Measurements from ENCODE around the gene CLMN. TPM values are rescaled to one million over a fixed set of nuclear protein-coding genes. Genes with fewer than 3 reads are reported as not detected.

Gene CLMN
- total and polyA plus RNA-seq, 8 donors = 17.4 to 78.1 (median 59.8) TPM

DNA sequence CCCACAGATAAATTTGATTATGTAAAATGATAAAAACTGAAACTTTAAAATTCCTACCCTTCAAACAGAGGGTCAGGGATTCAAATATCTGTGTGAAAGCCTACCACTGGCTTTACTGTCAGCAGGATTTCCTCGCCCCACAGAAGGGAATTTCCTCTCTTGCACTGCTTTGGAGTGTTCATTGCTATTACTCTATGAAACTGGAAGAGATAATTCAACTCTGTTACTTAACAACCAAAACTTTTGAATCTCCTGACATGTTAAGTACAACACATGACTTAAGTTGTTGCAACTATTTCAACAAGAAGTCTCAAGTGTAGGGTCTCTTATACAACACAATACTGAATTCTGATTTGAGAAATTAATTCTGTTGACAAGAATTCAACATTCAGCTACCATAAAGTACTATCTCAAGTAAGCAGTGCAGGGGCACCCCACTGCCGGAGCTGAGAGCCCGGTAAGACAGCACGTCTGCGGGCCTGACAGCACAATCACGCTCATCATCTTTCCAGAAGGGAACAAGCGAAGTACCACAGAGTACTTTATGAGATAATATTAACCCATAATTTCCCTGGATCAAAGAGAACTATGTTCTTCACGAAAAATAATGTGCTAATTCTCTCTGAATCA lies 185.3 kb downstream of the CLMN start:
- DNase-seq = no peak
- no peaks in the 10 kb centered on the region for H3K9me3 ChIP-seq
- WGBS, 2 donors = 89 to 90% methylated on average over 8 of the region's 8 CpGs
- ATAC-seq = peak in 2 of 4 donors; percentile 59 to 60
- peak overlapping the region in 1 of 4 donors; percentile 44 for H3K27ac ChIP-seq
- intact Hi-C loops (cut with DNase I) = no loop called here
- peaks cover 9 to 29% (median 18%) of the 10 kb centered on the region in 3 donors for H3K4me1 ChIP-seq
- TF ChIP-seq CTCF (IDR thresholded peaks at IDR 0.05) = no peak
- no peak overlapping the region for H3K4me3 ChIP-seq
- H3K36me3 ChIP-seq = peaks cover 0 to 7% (median 4%) of the 10 kb centered on the region in 3 donors
- no peak for FAIRE-seq
- H3K27me3 ChIP-seq = no peaks in the 10 kb centered on the region

DNA sequence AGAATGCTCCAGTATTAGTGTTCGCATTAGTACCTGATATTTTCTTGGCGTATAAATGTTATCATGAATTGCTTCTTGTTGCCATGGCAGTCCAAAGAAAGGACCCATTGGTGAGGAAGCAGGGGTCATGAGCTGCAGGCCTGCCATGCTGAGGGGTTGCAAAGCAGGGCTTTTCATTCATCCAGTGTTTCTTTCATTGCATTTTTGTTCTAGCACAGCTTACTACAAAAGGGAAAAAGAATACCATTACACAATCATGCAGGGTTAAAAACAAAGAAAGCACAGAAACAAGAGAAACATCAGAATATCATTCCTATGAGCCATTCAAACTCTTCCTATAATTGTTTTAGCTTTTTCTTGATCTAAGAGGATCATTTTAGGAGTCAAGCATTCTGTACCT lies 186.4 kb downstream of the CLMN start:
- no peak overlapping the region for H3K27ac ChIP-seq
- WGBS, 2 donors = 86 to 89% methylated on average over 2 of the region's 2 CpGs
- no peak for TF ChIP-seq CTCF (IDR thresholded peaks at IDR 0.05)
- peaks cover 0 to 7% (median 4%) of the 10 kb centered on the region in 3 donors for H3K36me3 ChIP-seq
- ATAC-seq (no peak), FAIRE-seq (no peak), DNase-seq (no peak)
- no peaks in the 10 kb centered on the region for H3K27me3 ChIP-seq
- H3K9me3 ChIP-seq = no peaks in the 10 kb centered on the region
- peaks cover 8 to 37% (median 25%) of the 10 kb centered on the region in 3 donors for H3K4me1 ChIP-seq
- H3K4me3 ChIP-seq = no peak overlapping the region
- intact Hi-C loops (cut with DNase I) = no loop called here

DNA sequence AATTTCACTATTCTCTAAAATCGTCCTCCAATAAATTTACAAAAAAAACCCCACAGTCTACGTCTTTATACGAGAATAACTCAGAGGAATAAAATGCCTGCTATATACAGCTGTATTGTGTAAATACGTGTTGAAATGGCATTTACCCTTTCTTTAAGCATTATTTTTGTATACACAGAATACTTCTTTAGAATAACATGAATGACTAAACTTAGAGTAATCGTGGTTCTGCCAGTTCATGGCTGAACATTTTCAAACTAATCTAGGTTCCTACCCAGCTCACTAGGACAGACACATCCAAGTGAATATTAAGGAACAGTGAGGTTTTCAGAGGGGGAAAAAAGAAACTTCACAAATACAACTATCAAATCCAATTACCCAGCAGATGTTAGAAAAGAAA lies 186.9 kb downstream of the CLMN start:
- 91 to 92% methylated on average over 5 of the region's 5 CpGs for WGBS, 2 donors
- H3K9me3 ChIP-seq = no peaks in the 10 kb centered on the region
- peaks cover 10 to 37% (median 30%) of the 10 kb centered on the region in 3 donors for H3K4me1 ChIP-seq
- intact Hi-C loops (cut with DNase I) = no loop called here
- H3K4me3 ChIP-seq = no peak overlapping the region
- FAIRE-seq = no peak
- no peak for DNase-seq
- TF ChIP-seq CTCF (IDR thresholded peaks at IDR 0.05) = no peak
- no peak for ATAC-seq
- H3K27ac ChIP-seq = no peak overlapping the region
- no peaks in the 10 kb centered on the region for H3K27me3 ChIP-seq
- H3K36me3 ChIP-seq = peaks cover 0 to 7% (median 4%) of the 10 kb centered on the region in 3 donors

Small RNAs within 50 kb of the gene (microRNA-seq; reads per million reads assigned to microRNA genes)
- gene MIR3173 = 2.4 to 3.5 reads per million in 2 donors

Other genes starting within 250 kb of the CLMN start
- 10 to 100 TPM; 22.1 to 37.8 (median 26.4) TPM for gene DICER1, start 162.4 kb downstream of the CLMN start, total RNA-seq
- gene DICER1, start 162.4 kb downstream of the CLMN start, polyA plus RNA-seq = 10 to 100 TPM in 1 of 2 donors, 1 to 10 TPM in 1; 5.7 to 11.8 TPM
- gene SYNE3, start 196.7 kb upstream of the CLMN start, total RNA-seq = 1 to 10 TPM in 5 of 6 donors, under 1 TPM in 1; 0.98 to 4.5 (median 2.5) TPM
- gene SYNE3, start 196.7 kb upstream of the CLMN start, polyA plus RNA-seq = 1 to 10 TPM in 1 of 2 donors, under 1 TPM in 1; 0.54 to 1.5 TPM
- gene GLRX5, start 215.1 kb upstream of the CLMN start, total RNA-seq = 10 to 100 TPM in 4 of 6 donors, 1 to 10 TPM in 2; 8.8 to 16.6 (median 12.8) TPM
- gene GLRX5, start 215.1 kb upstream of the CLMN start, polyA plus RNA-seq = 10 to 100 TPM; 15.1 to 22.9 TPM